Kidney capillary endothelial cell (primary cell): Measurements from ENCODE around the gene NDRG4.

Experiments
- DNase-seq: peaks from one replicate; pipeline ENCODE4 v3.0.0-alpha.2; 2018; ENCODE audit warnings: low spot score

NDRG4 gene

DNA sequence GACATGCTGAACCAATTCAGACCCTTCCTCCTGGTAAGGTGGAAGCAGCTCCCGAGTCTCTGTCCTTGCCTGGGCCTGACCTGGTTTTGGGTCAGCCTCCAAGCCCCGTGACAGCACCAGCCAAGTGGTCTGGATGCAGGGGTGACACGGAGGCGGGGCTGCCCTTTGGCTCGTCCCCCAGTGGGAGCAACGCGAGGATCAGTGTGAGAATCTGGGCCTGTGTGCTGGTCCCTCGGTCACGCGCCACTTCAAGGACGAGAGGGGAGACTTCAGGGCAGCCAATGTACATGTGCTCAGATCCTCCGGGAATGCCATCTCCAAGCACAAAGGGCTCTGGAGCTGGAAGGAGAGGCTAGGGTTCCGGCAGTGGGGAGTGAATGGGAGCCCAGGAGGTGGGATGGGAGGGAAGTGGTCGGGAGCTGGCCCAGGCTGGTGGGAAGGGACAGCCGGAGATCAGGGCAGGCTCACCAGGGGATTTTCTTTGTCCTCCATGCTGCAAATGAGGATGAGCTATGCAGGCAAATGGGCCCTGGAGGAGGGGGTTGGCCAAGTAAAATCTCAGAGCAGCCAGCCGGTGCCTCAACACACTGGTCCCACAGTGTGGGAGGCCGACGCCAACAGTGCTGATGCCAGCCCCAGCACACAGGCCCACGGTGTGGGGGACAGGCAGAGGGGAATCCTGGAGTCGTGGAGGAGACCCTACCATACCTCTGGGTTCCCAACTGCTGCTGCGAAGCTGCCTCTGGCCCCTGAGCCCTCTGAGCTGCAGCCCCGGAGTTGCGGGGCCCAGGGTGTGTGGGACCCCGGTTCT lies 4.2 kb upstream of the NDRG4 start:
- no peak for DNase-seq

GRCh38 chr16:58497468-58497867 lies 2.5 kb upstream of the NDRG4 start:
- no peak for DNase-seq

- no peak for DNase-seq
Measured at GRCh38 chr16:58497935-58498334, 2.0 kb upstream of the NDRG4 start.

DNA sequence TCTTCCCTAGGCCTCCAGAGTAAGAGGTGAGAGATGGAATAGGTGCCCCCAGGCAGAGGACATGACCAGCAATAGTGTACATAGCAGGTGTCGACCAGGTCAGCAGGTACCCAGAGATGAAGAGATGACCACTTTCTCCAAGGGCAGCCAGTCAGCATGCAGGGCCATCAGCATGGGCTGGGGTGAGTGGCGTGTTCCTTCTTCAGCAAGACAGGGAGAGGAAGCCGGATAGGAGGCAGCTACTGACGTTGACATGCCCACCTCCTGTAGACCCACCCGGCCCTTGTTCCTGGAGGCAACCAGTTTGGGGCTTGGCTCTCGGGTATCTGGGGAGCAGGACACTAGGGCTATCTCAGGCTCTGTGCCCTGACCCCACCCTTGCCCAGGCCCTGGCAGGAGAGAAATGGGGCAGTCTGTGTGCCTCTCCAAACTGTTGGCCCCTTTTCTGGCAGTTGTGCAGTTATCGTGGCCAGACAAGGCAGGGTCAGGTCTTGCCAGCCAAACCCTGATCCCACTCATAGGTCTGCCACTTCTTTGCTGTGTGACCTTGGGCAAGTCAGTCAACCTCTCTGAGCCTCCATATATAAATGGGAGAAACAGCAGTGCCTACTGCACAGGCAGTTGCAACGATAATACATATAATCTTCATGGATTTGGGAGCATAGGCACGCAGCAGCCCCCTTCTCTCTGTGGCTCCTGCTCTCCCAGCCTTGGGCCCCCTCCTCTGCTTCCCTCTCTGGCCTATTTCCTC lies 1.4 kb upstream of the NDRG4 start:
- no peak for DNase-seq

GRCh38 chr16:58499092-58499511 lies 841 bp upstream of the NDRG4 start:
- no peak for DNase-seq

DNA sequence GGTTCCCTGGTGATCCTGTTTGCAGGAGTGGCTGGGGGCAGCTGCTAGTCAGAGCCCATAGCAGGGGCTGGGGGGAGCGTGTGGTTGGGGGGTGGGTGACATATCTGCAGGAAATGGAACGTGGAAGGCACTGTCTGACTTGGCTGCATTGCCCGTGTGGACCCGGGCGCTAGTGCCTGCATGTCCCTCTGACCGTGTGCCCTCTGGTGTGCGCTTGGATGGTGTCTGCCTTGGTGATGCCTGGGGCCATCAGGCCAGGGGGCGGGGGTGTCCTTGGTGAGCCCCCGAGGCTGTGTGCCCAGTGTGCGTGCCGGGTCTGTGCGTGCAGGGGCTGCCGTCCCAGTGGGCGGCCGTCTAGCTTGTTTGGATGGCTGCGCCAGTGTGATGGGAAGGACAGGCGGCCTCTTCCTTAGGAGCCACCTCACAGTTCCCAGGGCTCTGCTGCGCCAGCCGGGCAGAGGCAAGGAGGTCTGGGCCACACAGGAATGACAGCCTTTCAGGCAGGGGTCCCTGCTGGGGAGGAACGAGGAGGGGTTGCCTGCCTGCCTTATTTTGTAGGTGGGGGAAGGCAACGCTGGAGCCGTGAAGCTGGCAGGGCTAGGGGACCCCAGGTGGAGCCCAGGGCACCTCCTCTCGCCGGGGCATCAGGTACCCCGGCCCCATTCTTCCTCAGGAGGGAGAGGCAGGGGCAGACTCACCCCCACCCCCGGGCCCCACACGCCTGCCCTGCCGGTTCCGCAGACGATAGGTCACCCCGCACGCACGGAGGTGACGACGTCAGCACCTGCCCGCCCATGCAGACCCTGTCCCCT lies 693 bp downstream of the NDRG4 start:
- no peak for DNase-seq

- no peak for DNase-seq
Measured at GRCh38 chr16:58501242-58502131, 1.5 kb downstream of the NDRG4 start.

- no peak for DNase-seq
Measured at GRCh38 chr16:58502217-58502921, 2.4 kb downstream of the NDRG4 start.

DNA sequence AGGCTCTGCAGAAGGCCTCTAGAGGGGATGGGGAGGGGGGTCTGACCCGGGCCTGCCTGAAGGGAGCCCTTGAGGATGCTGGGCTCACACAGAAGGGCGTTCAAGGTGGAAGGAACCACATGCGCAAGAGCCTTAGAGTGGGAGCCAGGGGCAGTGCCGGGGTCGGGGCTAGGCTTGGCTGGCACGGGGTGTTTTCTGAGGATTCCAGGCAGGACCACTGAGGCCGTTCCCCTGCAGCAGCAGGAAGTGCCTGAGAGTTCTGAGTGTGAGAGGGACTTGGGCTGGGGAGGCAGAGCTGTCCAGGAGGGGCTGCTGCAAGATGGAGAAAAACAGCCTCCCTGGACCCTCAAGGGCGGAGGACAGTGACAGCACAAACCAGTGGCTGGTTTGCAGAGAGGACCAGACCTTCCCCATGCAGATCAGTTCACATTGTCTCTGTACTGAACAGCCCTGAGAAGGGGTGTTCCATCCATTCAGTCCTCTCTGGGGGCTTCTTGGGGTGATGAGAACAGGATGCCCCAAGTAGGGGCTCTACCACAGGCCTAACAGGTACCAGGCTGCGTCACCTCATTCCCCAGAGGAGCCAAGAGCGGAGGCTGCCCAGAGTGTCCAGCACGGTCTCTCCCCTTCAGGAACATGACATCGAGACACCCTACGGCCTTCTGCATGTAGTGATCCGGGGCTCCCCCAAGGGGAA lies 3.4 kb downstream of the NDRG4 start:
- no peak for DNase-seq

DNA sequence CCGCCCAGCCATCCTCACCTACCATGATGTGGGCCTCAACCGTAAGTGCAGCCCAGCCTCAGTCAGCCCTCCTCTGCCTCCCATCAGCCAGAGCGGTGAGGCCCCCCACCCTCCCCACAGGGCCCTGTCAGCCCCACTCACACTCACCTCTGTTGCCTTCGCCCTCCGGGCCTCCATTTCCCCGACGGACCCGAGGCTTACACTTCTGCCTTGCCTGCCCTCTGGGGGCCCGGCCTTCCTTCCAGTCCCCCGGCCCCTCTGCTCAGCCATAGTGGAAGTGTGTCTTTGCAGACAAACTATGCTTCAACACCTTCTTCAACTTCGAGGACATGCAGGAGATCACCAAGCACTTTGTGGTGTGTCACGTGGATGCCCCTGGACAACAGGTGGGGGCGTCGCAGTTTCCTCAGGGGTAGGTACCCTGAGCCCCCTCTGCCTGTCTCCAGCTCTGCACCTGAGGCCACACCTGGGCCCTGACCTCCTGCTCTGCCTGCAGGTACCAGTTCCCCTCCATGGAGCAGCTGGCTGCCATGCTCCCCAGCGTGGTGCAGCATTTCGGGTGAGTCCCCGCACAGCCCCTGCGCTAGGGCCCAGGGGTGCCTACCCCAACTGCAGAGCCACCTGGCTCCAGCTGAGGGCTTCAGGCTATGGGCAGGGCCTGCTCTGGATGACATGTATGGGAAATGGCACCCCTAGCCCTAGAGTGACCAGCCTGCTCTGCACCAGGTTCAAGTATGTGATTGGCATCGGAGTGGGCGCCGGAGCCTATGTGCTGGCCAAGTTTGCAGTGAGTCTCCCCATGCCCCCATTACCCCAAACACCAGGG lies 4.1 kb downstream of the NDRG4 start:
- no peak for DNase-seq

DNA sequence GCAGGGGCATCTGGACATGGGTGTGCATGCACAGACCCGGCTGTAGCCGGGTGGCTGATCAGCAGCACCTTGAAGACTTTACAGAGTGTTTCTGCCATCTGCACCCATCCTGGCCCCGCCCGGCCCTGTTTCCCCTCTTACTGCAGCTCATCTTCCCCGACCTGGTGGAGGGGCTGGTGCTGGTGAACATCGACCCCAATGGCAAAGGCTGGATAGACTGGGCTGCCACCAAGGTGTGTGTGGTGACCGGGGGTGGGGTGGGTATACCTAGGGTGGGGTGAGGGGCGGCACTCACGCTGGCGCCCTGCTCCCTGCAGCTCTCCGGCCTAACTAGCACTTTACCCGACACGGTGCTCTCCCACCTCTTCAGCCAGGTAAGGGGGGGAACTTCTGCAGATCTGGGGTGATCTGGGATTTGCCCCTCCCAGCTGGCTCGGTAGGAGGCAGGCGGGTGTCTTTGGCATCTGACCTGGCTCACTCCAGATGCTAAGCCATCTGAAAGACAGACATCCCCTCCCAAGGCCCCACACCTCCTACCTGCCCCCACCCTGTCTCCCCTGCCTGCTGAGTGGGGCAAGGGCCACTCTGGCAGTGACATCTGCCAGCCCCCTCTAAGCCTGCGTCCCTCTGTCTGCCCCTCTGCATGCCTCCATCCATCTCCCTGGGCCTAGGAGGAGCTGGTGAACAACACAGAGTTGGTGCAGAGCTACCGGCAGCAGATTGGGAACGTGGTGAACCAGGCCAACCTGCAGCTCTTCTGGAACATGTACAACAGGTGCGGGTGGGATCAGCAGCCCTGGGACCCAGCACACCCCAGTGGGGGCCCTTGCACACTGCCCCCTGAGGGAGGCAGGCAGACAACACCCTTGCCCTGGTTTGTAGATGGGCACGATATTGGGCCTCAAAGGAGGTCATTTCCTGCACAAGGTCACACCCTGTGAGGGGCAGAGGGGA lies 6.6 kb downstream of the NDRG4 start:
- DNase-seq = no peak

DNA sequence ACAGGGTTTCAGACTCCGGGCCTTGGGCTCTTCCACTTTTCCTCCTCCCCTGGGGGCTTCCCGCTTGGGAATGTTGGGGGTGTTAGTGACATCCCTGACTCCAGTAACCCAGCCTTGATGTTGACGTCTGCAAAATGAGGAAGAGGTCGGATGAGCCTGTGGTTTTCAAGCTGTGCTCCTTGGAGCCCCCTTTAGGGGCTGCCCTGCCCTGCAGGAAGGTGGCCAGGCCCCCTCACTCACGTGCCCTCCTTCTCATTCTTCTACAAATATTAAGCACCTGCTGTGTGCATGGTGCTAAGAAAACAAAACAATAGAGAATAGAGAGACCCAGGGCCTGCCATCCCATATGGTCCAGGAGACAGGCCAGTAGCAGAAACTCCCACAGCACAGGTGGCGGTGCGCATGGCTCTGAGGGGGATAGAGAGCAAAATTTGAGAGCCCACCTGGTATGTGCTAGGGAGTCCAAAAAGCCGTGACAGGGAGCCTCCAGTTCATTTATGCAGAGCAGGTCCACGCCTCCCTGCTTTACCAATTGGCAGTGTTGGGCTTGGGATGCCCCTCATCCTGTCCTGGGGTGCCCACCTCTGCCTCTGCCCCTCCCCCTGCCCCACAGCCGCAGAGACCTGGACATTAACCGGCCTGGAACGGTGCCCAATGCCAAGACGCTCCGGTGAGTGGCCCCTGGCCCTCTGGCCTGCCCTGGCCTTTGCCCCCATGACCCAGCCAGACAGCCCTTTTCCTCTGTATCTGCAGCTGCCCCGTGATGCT lies 7.4 kb downstream of the NDRG4 start:
- no peak for DNase-seq

DNA sequence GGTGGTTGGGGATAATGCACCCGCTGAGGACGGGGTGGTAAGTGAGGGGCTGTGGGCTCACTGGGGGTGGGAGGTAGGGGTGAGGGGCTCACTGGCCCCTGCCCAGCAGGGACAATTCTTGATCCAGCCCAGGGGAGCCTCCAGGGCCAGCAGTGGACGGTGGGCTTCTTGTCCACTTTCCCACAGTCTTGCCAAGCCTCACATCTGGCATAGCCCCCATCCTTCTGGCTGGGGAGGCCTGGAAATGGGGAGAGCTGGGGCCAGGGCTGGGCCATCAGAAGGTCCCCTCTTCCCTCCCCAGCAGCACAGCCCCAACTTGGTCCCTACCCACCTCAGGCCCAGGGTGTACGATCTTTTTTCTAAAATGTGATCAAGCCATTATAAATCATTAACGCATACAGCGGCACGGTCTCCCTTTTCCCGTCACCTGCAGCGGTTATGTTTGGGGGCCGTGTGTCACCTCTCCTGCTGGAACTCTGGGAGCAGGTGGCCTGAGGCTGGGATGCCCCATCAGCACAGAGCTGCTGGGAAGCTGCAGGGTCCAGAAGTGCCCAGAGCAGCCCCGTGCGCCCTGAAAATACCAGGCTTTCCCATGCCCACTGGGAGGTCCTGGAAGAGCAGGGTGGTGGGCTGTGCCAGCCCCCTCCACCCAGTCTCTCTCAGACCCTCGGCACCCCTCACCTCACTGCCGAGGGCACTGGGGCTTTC lies 8.2 kb downstream of the NDRG4 start:
- no peak for DNase-seq

- no peak for DNase-seq
Measured at GRCh38 chr16:58508671-58509251, 8.8 kb downstream of the NDRG4 start.

DNA sequence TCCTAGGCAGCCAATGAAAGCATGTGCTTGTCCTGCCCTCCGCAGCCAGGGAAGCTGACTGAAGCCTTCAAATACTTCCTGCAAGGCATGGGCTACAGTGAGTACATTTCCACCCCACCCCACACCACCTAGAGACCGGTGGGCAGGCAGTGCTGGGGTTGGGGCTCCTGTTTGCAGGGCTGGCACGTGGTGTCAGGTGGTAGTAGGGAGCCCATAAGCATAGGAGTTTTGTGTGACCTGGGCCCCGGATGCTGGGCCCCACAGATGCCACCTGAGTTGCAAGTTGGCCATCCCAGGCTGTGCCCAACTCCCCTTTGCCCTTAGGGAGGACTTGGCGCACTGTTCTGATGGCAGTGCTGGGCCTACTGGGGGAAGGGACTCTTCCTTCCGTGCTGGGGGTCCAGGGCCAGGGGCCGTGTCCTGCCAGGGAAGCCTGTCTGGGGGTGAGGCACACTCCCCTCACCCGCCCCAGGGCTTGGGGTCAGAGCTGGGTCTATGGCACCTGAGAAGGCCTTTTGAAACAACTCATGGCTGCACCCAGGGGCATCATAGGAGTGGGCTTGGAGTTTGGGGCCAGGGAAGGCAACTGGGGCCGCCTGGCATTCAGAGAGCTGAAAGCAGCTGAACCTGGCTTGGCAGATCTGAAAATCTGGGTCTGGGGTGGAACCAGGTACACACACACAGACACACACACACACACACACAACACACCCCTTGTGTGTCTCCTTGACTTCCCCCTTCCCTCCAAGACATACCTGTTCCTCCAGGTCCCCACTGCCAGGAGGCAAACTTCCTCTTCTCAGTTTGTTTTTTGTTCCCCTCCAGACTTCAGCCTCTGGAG lies 9.5 kb downstream of the NDRG4 start:
- DNase-seq = no peak
